HG02678 (cell line): ENCODE measurements around the gene CCL11.

Source experiments
- ATAC-seq: cut with Tn5 transposase; IDR thresholded peaks from one replicate; pipeline ENCODE4 v1.9.1; 2021; ENCODE audit warnings: mild to moderate bottlenecking, moderate library complexity; ENCODE audit not compliant: unreplicated experiment

The CCL11 gene

DNA sequence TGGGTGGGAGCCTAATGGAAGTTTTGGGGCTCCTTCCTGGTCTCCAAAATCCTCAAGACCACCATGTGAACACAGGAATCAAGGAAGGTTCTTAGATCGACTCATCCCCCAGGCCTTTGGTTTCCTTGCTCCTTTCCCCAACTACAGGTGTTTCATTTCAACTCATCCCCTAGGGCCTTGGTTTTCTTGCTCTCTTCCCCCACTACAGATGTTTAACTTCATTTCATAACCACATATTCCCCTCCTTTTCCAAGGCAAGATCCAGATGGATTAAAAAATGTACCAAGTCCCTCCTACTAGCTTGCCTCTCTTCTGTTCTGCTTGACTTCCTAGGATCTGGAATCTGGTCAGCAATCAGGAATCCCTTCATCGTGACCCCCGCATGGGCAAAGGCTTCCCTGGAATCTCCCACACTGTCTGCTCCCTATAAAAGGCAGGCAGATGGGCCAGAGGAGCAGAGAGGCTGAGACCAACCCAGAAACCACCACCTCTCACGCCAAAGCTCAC is at the start of gene CCL11:
TSS of gene CCL11 (plus strand) at position 457 of the 507 bp plus-strand sequence. CDS start 67 bp downstream, outside the sequence.
- ATAC-seq: no peak

DNA sequence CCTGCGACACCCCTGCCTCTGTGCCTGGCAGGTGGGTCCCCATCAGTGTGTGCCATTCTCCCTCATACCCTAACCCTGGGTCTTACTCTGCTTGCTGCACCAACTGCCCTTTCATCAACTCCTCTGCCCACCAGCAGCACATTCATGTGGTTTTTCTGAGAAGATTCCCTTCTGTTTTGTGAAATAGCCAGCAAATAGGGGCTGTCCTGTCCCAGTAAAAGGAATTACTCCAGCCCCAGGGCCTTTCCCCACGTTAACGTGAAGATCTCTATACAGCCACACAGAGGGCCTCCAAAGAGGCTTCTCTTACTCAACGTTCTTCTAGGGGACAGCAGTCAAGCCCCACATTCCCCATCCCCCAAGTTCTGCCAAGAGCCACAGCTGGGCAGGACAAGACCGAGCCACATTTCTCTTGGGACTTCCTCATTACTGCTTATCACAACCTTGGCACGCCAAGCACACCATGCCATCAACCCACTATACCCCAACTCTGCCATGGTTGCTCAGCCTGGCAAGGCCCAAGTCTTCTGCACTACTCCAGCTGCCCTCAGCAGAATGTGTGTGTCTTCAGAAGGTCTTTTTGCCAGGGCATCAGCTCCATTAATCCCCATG is 49.2 kb upstream of the CCL11 start:
- no peak for ATAC-seq

DNA sequence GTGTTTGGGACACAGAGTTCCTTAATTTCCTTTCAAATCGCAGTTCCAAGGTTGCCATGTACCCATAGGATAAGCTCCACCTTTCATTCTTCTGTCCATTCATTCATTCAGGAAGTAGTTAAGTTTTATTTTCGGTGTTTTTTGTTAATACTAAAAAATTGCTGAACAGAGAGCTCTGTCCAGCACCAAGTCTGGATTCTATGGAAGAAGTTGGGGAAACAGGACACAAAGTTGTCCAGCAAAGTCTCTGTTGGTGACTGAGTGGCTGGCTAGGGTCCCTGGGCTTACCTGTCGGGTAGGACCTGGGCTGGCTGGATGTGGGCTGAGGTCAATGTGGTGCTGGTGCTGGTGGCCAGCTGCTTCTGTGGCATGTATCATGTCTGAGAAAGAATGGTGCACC is 48.1 kb upstream of the CCL11 start:
- no peak for ATAC-seq

DNA sequence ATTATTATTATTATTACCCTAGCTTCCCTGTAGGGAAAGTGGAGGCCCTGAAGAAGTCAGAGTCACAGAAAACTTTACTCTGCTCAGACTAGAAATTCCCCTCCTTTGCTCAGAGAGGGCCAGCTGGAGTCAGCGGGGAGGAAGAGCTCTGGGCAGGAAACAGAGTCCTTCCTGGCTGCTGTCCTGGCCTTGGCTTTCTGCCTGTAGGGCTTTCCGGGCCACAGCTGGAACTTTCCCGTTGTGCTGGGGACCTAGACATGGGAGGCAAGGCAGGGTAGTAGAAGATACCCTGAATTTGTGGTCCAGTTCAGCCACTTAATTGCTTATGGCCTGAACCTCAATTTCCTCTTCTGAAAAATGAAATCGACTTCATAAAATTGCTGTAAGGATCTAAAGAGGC is 44.5 kb upstream of the CCL11 start:
- ATAC-seq: no peak

DNA sequence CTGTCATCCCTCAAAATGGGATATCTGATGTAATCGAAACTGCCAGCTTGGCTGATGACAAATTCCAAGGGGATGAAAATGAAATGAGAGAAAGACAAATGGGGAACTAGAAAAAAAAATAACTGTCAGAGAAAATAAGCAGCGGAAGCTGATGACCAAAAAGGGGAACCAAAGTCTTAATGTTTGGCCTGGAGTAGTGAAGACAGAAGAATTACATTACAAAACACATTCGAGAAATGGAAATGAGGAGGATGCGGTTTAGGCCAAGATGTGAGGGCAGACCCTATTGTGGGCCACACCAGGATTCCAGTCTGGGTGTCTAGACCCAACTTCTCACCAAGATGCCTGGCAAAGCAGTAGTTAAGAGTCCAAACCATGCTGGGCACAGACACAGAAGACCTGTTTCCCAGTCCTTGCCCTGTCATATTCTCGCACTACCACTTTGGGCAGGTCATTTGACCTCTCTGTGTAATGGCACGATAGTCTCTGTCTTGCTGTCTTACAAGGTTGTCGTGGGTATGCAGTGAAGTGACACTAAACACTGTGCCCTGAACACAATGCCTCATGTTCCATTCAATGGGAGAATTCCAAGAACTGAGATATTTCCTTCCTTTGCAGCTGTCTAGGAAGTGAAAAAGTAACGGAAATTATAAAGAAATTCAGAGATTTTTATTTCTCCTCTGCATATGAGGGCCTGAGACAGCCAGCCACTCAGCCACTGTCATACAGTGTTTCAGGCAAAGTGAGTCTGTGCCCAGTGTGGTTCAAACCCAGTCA is 42.8 kb upstream of the CCL11 start:
- ATAC-seq: no peak

DNA sequence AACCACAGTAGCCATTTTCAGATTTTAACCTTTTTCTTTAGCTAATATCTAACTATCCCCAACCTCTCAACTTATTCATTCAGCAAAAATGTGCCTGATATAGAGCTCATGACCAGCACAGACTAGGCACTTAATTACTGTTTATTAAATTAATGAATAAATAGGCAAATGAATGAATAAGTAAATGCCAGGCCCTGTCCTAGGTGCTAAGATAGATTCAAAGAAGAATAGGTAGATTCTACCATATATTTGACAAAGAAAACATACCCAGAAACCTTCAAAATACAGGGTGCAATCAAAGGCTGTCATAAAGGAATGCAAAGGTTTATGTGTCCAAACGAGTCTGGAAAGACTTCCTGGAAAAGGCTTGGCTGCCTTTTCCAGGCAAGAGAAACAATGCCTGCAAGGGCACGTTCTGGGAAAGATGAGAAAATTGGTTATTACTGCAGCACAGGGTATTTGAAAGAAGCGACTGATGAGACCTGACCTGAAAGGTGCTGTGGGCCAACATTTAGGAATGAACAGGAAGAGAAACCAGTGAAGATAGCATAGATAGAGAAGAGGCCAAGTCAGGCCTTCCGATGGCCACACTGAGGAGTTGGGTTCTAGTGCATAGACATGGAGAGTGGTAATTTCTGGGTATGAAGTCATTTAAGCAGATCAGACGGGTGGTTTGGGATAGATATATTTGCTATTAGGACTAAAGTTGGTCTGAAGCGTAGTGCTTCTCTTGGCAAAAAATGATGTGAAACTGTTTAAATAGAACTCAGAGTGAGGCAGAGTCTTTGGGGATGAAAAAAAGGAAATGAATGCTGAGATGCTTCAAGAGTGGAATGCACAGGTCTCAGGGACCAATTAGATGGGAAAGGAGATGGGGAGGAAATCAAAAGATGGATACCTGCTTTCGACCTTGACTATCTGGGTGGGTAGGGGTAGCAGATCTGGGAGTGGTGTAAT is 41.9 kb upstream of the CCL11 start:
- no peak for ATAC-seq

DNA sequence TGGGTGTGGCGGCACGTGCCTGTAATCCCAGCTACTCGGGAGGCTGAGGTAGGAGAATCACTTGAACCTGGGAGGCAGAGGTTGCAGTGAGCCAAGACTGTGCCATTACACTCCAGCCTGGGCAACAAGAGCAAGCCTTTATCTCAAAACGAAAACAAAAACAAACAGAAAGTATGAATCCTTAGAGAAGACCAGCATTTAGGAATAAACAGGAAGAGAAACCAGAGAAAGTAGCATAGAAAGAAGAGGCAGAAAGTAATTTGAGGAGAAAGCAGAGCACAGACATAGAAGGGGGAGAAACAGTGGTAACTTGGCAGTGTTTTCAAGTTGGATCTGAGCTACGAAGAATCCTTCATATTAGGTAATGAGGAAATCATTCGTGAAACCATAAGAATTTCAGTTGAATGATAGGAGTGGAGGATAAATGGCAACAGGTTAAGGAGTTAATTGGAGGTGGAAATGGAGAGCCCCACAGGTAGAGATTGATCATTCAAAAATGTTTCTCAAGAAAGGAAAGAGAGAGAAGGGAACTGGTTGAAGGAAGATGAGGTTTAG is 40.1 kb upstream of the CCL11 start:
- no peak for ATAC-seq

DNA sequence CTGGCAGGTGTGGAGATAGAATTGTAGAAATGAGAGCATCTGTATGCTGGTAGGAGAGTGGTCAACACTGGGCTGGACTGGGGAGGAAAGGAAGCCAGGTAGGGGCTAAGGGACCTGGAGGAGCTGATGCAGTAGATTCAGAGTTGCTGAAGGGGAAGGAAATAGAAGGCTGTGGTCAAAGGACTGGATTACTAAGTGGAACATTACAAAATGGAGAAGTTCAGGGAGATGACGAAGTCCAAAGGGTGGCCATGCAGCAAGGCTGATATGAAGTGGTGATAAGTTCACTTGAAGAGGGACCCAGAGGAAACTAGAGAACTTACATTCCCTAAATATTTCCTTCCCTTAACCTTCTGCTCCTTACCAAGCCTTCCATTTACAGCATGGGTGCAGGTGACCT is 39.1 kb upstream of the CCL11 start:
- ATAC-seq: no peak

DNA sequence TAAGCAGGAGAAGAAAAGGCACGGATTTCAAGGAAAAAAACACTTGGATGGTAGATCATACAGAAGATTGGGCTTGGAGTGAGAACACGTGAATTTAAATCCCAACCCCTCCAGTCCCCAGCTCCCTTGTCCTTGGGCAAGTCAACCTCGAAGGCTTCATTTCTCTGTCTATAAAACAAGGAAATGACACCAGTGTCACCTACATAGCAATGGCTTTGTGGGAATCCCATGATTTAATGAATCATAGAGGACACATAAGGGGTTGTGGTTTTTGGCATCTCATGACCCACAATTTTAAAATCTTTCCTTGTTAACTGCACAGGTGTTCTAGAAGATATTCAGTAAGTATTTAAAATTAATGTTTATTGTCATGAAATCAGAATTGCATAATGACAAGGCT is 38.7 kb upstream of the CCL11 start:
- no peak for ATAC-seq

DNA sequence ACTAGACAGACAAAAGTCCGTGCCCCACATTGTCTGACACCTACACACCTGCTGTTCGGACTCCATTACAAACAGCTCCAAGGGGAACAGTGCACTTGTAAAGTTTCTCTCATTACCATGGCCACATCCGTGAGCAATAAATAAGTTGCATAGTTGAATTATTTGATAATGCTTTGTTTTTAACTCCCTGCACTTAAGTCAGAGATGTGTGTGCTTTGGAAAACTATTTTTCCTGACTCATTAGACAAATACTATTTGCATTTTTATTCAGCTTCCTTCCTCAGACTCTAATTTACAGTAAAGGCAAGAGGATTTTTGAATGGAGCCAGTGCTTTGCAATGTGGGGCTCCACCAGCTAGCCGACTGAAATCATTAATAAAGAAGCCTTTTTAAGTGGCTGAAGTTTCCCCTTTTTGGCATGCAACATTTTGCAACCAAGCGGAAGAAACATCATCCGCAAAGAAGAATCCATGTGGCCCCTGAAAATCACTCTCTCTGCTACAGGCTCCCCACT is 37.0 kb upstream of the CCL11 start:
- ATAC-seq: no peak

DNA sequence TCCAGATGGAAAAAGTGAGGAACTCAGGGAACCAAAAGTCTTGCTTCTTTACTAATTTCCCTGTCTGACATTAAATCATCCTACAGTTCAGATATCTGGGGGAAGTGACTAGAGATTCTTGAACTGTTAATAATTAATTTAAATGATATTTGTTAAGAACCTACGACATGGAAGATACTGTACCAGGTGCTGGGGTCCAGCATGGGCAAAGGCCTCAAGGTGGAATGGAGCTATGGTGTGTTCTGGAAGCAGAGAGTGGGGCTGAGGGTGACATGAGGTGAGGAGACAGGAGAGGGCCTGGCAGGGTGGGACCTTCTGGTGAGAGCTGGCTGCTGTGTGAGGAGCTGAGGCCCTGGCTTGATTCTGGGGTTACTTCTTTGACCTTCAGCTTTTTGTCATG is 36.5 kb upstream of the CCL11 start:
- ATAC-seq: no peak

DNA sequence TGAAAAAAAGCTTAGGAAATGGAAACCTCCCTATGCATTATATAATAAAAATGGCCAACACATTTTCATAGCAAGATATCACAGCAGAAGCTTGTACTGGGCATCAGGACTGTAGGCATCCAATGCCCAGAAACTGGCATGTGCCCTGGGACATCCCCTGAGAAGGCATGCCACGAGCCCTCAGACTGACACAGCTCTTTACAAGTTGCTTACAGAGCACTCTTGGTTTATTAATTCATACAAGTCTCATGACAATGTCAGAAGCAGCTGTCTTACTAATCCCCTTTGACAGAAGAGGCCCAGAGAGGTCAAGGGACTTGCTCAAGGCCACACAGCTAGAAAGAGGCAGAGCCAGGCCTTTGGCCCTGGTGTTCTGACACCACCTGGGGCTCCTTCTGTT is 36.1 kb upstream of the CCL11 start:
- no peak for ATAC-seq

DNA sequence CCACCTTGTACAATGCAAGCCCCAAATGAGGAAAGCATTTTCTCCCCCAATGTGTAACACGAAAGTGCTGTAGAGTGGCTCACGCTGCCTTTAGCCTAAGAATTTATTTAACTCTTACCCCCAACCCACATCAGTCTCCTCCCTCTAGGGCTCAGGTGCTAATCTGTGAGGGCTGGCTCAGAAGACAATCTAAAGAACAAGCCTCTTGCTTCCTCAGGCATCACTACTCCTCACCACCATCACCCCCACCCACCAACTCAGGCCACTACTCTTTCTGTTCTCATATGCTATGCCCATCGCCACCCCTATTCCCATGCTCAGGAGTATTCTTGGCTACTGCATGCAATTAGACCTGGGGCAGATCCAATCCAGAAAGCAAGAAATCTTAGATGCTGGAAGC is 34.4 kb upstream of the CCL11 start:
- no peak for ATAC-seq

DNA sequence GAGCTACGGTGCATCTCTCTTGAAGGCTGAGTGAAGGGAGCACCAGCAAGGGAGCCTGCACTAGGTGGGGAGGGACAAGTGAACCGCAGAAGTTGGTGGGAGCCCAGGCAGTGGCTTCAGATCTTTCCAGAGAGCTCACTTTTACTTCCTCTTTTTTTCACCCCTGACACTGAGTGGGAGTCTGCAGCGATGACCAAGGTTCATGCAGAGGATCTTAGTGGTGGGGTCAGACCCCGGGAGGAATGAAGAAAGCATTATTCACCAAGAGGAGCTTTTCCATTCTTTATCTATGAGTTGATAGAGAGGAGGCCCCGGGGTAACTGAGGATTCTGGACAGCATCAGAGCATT is 33.5 kb upstream of the CCL11 start:
- ATAC-seq: peak; percentile 51

DNA sequence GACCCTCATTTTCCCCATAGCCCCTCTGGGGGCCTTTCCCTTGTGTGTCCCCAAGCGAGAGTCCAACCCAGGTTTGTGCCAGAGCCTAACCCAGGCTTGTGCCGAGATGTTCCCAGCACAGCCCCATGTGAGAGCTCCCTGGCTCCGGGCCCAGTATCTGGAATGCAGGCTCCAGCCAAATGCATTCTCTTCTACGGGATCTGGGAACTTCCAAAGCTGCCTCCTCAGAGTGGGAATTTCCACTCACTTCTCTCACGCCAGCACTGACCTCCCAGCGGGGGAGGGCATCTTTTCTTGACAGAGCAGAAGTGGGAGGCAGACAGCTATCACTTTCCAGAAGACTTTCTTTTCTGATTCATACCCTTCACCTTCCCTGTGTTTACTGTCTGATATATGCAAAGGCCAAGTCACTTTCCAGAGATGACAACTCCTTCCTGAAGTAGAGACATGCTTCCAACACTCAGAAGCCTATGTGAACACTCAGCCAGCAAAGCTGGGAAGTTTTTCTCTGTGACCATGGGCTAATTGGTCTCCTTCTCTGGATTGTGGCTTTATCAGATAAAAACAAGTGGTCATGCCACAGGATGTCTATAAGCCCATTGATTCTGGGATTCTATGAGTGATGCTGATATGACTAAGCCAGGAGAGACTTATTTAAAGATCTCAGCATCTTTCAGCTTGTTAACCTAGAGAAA is 33.0 kb upstream of the CCL11 start:
- ATAC-seq: no peak

DNA sequence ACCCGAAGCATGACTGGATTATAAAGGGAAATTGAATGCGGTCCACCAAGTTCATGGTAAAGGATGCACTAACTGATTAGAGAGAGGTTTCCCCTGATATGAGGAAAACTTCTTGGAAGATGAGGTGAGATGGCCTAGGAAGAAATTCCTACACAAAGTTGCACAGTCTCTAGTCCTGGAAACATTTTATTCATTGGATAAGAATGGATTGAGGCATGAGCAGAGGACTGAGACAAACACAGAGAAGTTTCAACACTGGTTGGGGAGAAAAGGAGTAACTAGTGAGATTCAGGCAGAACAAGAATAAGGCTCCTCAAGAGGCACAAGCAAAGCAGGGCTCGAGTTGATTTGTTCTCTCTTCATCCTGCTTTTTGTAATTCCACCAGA is 32.4 kb upstream of the CCL11 start:
- no peak for ATAC-seq

DNA sequence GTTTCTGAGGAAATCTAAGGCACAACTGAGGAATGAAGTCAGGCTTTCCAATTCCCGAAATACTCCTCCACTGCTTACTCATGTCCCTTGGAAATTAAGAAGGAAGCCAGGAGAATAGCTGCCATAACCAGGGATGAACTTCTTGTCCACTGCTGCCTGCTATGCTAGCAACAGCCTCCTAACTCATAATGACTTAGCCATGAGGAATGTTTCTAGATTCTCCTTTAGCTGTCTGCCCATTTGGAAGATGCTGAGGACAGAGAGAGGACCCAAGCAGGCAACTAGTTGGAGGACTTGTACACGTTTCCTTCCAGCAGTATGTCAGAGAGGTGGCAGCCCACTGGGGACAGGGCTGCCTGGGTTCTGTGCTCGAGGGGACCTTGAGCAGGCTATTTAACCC is 31.4 kb upstream of the CCL11 start:
- no peak for ATAC-seq

DNA sequence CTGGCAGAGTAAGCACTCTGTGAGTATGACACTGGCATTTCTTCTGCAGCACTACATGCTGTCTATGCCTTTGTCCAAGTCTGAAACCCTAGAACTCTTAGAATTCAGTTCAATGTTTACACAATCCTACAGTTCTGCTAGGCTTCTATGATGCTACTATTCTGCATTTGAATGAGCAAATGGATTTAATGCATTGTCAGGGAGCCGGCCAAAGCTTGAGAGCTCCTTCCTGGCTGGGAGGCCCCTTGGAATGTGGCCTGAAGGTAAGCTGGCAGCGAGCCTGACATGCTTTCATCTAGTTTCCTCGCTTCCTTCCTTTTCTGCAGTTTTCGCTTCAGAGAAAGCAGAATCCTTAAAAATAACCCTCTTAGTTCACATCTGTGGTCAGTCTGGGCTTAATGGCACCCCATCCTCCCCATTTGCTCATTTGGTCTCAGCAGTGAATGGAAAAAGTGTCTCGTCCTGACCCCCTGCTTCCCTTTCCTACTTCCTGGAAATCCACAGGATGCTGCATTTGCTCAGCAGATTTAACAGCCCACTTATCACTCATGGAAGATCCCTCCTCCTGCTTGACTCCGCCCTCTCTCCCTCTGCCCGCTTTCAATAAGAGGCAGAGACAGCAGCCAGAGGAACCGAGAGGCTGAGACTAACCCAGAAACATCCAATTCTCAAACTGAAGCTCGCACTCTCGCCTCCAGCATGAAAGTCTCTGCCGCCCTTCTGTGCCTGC is 30.7 kb upstream of the CCL11 start, which contains the start of gene CCL2:
TSS of gene CCL2 (plus strand) at position 635 of the 730 bp plus-strand sequence. CDS start at position 700, 65 bp downstream.
- no peak for ATAC-seq

DNA sequence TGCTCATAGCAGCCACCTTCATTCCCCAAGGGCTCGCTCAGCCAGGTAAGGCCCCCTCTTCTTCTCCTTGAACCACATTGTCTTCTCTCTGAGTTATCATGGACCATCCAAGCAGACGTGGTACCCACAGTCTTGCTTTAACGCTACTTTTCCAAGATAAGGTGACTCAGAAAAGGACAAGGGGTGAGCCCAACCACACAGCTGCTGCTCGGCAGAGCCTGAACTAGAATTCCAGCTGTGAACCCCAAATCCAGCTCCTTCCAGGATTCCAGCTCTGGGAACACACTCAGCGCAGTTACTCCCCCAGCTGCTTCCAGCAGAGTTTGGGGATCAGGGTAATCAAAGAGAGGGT is 30.2 kb upstream of the CCL11 start:
- no peak for ATAC-seq

DNA sequence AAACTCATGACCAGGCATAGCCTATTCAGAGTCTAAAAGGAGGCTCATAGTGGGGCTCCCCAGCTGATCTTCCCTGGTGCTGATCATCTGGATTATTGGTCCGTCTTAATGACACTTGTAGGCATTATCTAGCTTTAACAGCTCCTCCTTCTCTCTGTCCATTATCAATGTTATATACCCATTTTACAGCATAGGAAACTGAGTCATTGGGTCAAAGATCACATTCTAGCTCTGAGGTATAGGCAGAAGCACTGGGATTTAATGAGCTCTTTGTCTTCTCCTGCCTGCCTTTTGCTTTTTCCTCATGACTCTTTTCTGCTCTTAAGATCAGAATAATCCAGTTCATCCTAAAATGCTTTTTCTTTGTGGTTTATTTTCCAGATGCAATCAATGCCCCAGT is 29.7 kb upstream of the CCL11 start:
- no peak for ATAC-seq
